AG10803 (cell line): ENCODE data around the gene VPS39.

Experiments
- DNase-seq: peaks from one replicate; pipeline ENCODE4 v3.0.0; 2010; ENCODE audit warnings: low read depth
- H3K4me3 ChIP-seq: 2 replicates; pipeline ENCODE4 v1.5.1; 2011; ENCODE audit warnings: mild to moderate bottlenecking, low read length, control low read depth
- CTCF ChIP-seq: conservative IDR thresholded peaks from 2 replicates; pipeline ENCODE4 v1.5.1; 2011; ENCODE audit warnings: mild to moderate bottlenecking, low read length, control low read depth, inconsistent platforms

Gene VPS39

GRCh38 chr15:42135351-42135750 is 72.8 kb downstream of the VPS39 start:
- no peak for DNase-seq
- TF ChIP-seq CTCF = no peak
- H3K4me3 ChIP-seq = no peak overlapping the region

- H3K4me3 ChIP-seq = no peak overlapping the region
- no peak for TF ChIP-seq CTCF
- no peak for DNase-seq
Observed at GRCh38 chr15:42134617-42135245, 73.4 kb downstream of the VPS39 start.

DNA sequence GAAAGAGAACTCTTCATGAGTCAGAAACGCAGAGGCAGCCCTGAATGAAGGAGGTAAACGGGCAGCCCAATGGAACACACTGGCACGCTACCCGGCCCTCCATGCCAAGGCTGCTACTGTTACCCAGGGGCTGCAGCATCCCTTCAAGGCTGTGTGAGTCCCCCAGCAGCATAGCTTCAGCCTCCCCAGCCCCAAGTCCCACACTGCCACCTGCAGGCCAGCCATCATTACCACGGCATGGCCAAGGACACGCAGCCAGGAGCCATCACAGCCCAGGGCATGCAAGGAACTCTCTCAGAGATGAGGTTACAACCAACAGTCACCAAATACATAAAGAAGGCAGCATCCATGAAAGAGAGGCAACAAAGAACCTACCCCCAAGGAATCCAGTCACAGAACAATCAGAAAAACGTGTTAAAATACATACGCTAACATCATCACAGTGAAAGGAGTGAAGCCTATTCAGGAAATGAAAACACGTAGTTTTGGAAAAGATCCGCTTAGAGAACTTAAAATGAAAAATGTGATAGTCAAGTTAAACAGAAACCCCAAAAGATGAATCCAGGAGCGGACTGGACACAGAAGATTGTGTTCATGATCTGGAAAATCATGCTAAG is 74.1 kb downstream of the VPS39 start:
- peak; percentile 64 for TF ChIP-seq CTCF
- no peak overlapping the region for H3K4me3 ChIP-seq
- DNase-seq = peak; percentile 27

DNA sequence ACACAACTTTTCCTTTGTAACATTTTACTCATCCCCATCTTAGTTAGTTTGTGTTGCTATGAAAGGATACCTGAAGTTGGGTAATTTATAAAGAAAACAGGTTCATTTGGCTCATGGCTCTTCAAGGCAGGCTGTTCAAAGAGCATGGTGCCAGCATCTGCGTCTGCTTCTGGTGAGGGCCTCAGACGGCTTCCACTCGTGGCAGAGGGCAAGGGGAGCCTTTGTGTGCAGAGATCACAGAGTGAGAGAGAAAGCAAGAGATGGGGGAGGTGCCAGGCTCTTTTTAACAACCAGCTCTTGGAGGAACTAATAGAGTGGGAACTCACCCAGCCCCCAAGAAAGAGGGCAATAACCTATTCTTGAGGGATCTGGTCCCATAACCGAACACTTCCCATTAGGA is 74.7 kb downstream of the VPS39 start:
- no peak for TF ChIP-seq CTCF
- no peak for DNase-seq
- H3K4me3 ChIP-seq = no peak overlapping the region

DNA sequence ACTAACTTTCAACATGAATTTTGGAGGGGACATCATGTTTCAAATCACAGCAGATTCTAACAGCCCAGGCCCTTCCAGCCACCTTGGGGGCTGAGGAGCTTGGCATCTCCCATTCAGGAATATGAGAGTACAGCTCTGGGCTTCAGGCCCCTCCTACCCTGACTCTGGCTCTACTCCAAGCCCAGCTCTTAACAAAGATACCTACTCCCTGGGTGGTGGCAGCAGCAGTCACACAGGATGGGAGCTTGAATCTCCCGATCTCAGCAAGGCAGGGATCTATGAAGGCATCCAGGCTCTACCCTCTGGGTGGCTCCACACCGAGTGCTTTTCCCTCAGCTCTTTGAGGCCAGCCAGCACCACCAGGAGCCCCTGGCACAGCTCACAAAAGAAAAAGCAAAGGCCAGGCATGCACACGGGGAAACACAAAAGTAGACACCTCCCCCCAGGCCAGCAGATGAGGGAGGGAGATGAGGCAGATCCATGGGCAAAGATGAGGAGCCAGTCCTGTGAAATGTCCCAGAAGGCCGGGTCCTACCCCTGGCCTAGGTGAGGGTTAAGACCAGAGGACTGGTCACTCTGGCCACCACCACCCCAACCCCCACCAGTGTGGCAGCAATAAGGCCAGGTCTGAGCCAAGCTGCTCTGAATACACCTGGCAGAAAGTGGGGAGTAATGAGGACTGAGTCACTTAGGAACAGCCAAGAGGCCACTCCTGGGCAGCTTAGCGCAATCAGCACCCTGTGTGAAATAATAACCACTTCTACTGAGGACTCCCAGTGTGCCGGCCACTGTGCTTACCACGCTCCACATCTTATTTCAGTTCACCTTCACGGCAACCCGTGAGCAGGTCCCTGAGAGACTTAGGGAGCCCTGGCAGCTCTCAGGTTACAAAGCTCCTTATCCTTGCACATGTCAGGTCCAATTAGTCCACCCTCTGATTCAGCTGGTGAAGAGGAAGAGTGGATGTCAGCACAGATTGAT is 76.0 kb downstream of the VPS39 start:
- DNase-seq = no peak
- no peak for TF ChIP-seq CTCF
- no peak overlapping the region for H3K4me3 ChIP-seq

- TF ChIP-seq CTCF = no peak
- no peak overlapping the region for H3K4me3 ChIP-seq
- no peak for DNase-seq
Observed at GRCh38 chr15:42131006-42131405, 77.1 kb downstream of the VPS39 start.
